GM11168 (cell line): Measurements from ENCODE around the gene KCNK10.

ENCODE experiments used
- in situ Hi-C: fragments of 300-500 bp; cut with MboI; formaldehyde crosslinking; loops from one replicate; pipeline ENCODE4 v1.12.0; 2022; ENCODE audit warnings: low sequenced_read_pairs; ENCODE audit not compliant: unreplicated experiment

KCNK10 gene

DNA sequence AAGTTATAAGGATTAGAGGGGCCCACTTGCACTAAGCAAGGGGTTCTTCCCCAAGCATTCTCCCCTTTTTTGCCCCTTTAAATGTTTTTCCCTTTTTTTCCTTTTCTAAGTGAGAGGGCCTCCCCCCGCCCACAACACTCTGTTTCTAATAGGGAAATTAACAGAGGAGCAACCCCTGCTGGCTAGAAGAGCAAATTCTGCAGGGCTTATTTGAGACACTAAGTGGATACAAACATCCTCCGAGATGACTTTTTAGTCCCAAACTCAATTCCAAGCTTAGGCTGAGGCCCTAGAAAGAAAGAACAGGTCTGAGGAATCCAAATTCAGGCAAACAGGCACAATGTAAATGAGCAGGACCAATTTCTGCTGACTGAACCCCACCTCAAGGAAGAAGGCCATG is 179.3 kb downstream of the KCNK10 start:
- in situ Hi-C loops = no loop called here

DNA sequence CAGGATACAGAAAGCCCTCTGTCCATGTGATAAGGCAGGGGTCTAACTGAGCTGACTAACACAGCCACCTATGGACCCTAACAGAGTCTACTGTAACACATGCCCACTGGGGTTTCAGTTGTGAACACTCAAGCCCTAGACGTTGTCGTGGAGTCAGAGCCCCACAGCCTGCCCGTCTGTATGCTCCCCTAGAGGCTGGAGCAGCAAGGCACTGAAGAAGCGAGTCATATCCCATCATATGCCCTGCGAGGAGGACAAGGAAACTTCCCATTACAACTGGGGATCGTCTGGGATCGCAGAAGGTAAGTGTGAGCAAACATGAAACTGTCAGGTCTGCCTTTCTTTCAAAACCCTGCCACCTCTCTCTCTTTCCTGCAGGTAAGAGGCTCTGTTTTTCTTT is 180.1 kb downstream of the KCNK10 start:
- in situ Hi-C loops = no loop called here

DNA sequence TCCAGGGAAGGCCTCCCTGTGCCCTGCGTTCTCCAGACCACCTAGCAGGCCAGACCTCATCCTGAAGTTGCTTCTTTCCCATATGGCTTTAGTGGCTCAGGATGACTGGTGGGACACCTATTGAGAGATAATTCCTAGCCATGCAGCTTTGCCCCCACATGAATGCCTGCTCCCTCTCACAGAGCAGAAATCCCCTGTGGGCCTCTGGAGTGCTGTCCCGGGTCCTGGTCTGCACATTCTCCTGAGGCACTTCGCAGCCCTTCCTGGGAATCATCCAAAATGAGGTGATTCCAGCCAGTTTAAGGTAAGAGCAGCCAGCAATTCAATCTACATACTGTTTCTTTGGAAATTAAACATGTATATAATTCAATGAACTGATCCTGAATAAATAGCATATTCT is 182.2 kb downstream of the KCNK10 start:
- in situ Hi-C loops = no loop called here

DNA sequence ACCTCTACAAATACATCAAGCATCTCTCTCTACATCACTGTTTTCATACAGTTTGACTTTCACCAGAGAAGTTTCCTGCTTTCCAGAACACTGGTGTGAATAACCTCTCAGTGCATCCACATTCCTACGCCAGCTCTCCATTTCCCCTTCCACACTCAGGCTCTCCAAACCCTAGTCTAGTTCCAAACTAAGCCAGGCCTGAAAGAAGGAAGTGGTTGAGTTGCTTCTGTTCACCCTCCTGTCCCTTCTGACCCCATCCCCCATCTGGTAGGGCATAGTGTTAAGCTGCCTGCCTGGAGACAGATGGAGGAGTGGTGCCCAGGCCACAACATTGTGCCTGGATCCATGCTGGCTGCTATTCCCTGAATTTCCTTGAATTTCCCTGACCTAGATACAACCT is 185.7 kb downstream of the KCNK10 start:
- in situ Hi-C loops = no loop called here
